Ovary (tissue), 3 donors: ENCODE measurements around the gene NME1.

Source experiments
- POLR2A ChIP-seq: fragments of 450-650 bp; IDR thresholded peaks from one replicate; pipeline ENCODE4 v1.6.1; 2017; ENCODE audit warnings: antibody characterized with exemption, mild to moderate bottlenecking, moderate library complexity
- TF ChIP-seq, protein P1 (sequence below), 3 donors: fragments of 450-650 bp in 2 of 3; fragments of 200-600 bp in 1 of 3; IDR thresholded peaks; one replicate each; pipeline versions ENCODE4 v1.5.1 to v1.8.0; 2016 to 2022; ENCODE audit warnings: antibody characterized with exemption in 3 of 3, mild to moderate bottlenecking in 1 of 3
- donor health status: DM: no; HTN: no; CAD: no.

DNA sequence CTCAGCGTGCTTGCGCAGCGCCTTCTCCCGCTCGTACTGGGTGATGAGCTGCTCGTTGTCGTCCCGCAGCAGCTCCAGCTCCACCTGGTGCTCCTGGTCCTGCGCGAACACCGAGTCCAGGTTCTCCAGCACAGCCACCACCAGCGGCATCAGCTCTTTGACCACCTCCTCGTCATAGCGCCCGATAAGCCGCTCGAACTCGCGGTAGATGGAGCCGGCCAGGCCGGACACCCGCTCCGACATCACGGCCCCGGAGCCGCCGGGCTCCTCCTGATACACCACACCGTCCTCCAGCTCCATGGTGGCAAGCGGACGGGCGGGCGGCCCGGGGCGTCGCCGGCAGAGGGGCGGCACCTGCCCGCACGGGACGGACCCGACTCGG is 33.0 kb upstream of the NME1 start:
- TF ChIP-seq, protein P1, sequence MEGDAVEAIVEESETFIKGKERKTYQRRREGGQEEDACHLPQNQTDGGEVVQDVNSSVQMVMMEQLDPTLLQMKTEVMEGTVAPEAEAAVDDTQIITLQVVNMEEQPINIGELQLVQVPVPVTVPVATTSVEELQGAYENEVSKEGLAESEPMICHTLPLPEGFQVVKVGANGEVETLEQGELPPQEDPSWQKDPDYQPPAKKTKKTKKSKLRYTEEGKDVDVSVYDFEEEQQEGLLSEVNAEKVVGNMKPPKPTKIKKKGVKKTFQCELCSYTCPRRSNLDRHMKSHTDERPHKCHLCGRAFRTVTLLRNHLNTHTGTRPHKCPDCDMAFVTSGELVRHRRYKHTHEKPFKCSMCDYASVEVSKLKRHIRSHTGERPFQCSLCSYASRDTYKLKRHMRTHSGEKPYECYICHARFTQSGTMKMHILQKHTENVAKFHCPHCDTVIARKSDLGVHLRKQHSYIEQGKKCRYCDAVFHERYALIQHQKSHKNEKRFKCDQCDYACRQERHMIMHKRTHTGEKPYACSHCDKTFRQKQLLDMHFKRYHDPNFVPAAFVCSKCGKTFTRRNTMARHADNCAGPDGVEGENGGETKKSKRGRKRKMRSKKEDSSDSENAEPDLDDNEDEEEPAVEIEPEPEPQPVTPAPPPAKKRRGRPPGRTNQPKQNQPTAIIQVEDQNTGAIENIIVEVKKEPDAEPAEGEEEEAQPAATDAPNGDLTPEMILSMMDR (IDR thresholded peaks at IDR 0.05), result no peak
- TF ChIP-seq POLR2A, result no peak
